Loucy (cell line): ENCODE measurements around the gene AUNIP.

Source experiments
- H2AFZ ChIP-seq: fragments of 200-600 bp; sonication (generic); 2 replicates; pipeline ENCODE4 v1.6.0; 2016; ENCODE audit warnings: antibody characterized with exemption, mild to moderate bottlenecking, low read length, moderate library complexity
- H3F3A ChIP-seq: fragments of 200-600 bp; 2 replicates; pipeline ENCODE4 v1.6.0; 2016; ENCODE audit warnings: antibody characterized with exemption, low read depth, mild to moderate bottlenecking
- H3K27me3 ChIP-seq: fragments of 200-600 bp; sonication (generic); 2 replicates; pipeline ENCODE4 v1.6.1; 2014; ENCODE audit warnings: low read length, mild to moderate bottlenecking; ENCODE audit not compliant: insufficient read depth, poor library complexity, severe bottlenecking
- H3K36me3 ChIP-seq: fragments of 200-600 bp; sonication (generic); 2 replicates; pipeline ENCODE4 v1.6.1; 2016; ENCODE audit warnings: low read length; ENCODE audit not compliant: insufficient read depth
- H3K4me1 ChIP-seq: fragments of 200-600 bp; sonication (generic); 2 replicates; pipeline ENCODE4 v1.5.1; 2014; ENCODE audit warnings: low read length, mild to moderate bottlenecking; ENCODE audit not compliant: insufficient read depth, poor library complexity, severe bottlenecking
- H3K4me2 ChIP-seq: fragments of 200-600 bp; sonication (generic); 2 replicates; pipeline ENCODE4 v1.6.0; 2014; ENCODE audit warnings: antibody characterized with exemption, low read length, low read depth, mild to moderate bottlenecking; ENCODE audit not compliant: poor library complexity, severe bottlenecking
- H3K4me3 ChIP-seq: fragments of 200-600 bp; sonication (generic); 2 replicates; pipeline ENCODE4 v1.5.1; 2014; ENCODE audit warnings: low read length, mild to moderate bottlenecking, mixed read lengths; ENCODE audit not compliant: poor library complexity, severe bottlenecking
- H3K79me2 ChIP-seq: fragments of 200-600 bp; sonication (generic); 2 replicates; pipeline ENCODE4 v1.6.1; 2014; ENCODE audit warnings: low read length; ENCODE audit not compliant: insufficient read depth
- H3K9ac ChIP-seq: fragments of 200-600 bp; sonication (generic); 2 replicates; pipeline ENCODE4 v1.6.0; 2014; ENCODE audit warnings: mild to moderate bottlenecking, low read depth, low read length, moderate library complexity; ENCODE audit not compliant: poor library complexity, severe bottlenecking
- H3K9me2 ChIP-seq: fragments of 200-600 bp; sonication (generic); replicated peaks from 2 replicates; pipeline ENCODE4 v1.6.1; 2016; ENCODE audit warnings: low read depth, low read length, mixed read lengths
- H3K9me3 ChIP-seq: fragments of 200-600 bp; sonication (generic); 2 replicates; pipeline ENCODE4 v1.6.1; 2014; ENCODE audit warnings: mild to moderate bottlenecking, antibody characterized with exemption, low read length, low read depth; ENCODE audit not compliant: insufficient read depth
- H4K20me1 ChIP-seq: fragments of 200-600 bp; sonication (generic); 2 replicates; pipeline ENCODE4 v1.6.0; 2014; ENCODE audit warnings: antibody characterized with exemption, low read length, mild to moderate bottlenecking; ENCODE audit not compliant: insufficient read depth, poor library complexity, severe bottlenecking
- EZH2phosphoT487 ChIP-seq: fragments of 200-600 bp; IDR thresholded peaks from 2 replicates; pipeline ENCODE4 v1.6.1; 2018; ENCODE audit warnings: antibody characterized with exemption, mild to moderate bottlenecking, moderate library complexity, borderline replicate concordance
- TF ChIP-seq, protein P1 (sequence below): fragments of 200-600 bp; sonication (generic); conservative IDR thresholded peaks from 2 replicates; pipeline ENCODE4 v1.5.1; 2014; ENCODE audit warnings: mild to moderate bottlenecking, antibody characterized with exemption, low read length

The AUNIP gene

GRCh38 chr1:25833158-25833557 is 26.1 kb downstream of the AUNIP start:
- Histone ChIP-seq H2AFZ (no peak overlapping the region), H3K9me2 (no peaks in the 10 kb centered on the region), H3K79me2 (no peaks in the 10 kb centered on the region), H3K4me3 (no peak overlapping the region), H4K20me1 (no peaks in the 10 kb centered on the region), H3K9me3 (no peaks in the 10 kb centered on the region), H3K4me2 (no peak overlapping the region), H3K4me1 (peaks cover 16% of the 10 kb centered on the region), H3K27me3 (no peaks in the 10 kb centered on the region), H3F3A (peaks cover 2% of the 10 kb centered on the region; the same call in 1 of the 2 replicates), H3K9ac (no peak overlapping the region), H3K36me3 (peaks cover 73% of the 10 kb centered on the region)
- no peak for TF ChIP-seq EZH2phosphoT487
- TF ChIP-seq, protein P1, sequence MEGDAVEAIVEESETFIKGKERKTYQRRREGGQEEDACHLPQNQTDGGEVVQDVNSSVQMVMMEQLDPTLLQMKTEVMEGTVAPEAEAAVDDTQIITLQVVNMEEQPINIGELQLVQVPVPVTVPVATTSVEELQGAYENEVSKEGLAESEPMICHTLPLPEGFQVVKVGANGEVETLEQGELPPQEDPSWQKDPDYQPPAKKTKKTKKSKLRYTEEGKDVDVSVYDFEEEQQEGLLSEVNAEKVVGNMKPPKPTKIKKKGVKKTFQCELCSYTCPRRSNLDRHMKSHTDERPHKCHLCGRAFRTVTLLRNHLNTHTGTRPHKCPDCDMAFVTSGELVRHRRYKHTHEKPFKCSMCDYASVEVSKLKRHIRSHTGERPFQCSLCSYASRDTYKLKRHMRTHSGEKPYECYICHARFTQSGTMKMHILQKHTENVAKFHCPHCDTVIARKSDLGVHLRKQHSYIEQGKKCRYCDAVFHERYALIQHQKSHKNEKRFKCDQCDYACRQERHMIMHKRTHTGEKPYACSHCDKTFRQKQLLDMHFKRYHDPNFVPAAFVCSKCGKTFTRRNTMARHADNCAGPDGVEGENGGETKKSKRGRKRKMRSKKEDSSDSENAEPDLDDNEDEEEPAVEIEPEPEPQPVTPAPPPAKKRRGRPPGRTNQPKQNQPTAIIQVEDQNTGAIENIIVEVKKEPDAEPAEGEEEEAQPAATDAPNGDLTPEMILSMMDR: no peak

GRCh38 chr1:25832336-25833037 is 26.8 kb downstream of the AUNIP start:
- peaks cover 79% of the 10 kb centered on the region for H3K36me3 ChIP-seq
- no peak overlapping the region for H2AFZ ChIP-seq
- H3K79me2 ChIP-seq: no peaks in the 10 kb centered on the region

GRCh38 chr1:25831569-25832196 is 27.6 kb downstream of the AUNIP start:
- no peak overlapping the region for H3K4me3 ChIP-seq
- H3K36me3 ChIP-seq: peaks cover 78% of the 10 kb centered on the region
- H3K9ac ChIP-seq: no peak overlapping the region
- H3K4me2 ChIP-seq: peak overlapping the region; percentile 28
- no peak overlapping the region for H2AFZ ChIP-seq
- peaks cover 2% of the 10 kb centered on the region; the same call in 1 of the 2 replicates for H3F3A ChIP-seq
- TF ChIP-seq EZH2phosphoT487: no peak
- TF ChIP-seq, protein P1: no peak
- no peaks in the 10 kb centered on the region for H4K20me1 ChIP-seq
- no peaks in the 10 kb centered on the region for H3K9me2 ChIP-seq
- no peaks in the 10 kb centered on the region for H3K79me2 ChIP-seq
- H3K4me1 ChIP-seq: peaks cover 16% of the 10 kb centered on the region
- H3K9me3 ChIP-seq: no peaks in the 10 kb centered on the region
- no peaks in the 10 kb centered on the region for H3K27me3 ChIP-seq

More at GRCh38 chr1:25832336-25833037, 26.8 kb downstream of the AUNIP start:
- Histone ChIP-seq H4K20me1 (no peaks in the 10 kb centered on the region), H3K4me1 (peaks cover 16% of the 10 kb centered on the region), H3K9me2 (no peaks in the 10 kb centered on the region), H3K9ac (no peak overlapping the region), H3K9me3 (no peaks in the 10 kb centered on the region), H3K27me3 (no peaks in the 10 kb centered on the region), H3K4me2 (peak overlapping the region; percentile 28), H3K4me3 (no peak overlapping the region), H3F3A (peaks cover 2% of the 10 kb centered on the region; the same call in 1 of the 2 replicates)
- no peak for TF ChIP-seq EZH2phosphoT487
- TF ChIP-seq, protein P1: no peak
